Measurements from ENCODE around the gene ZNF638. TPM values are rescaled to one million over a fixed set of nuclear protein-coding genes. Genes with fewer than 3 reads are reported as not detected.

ZNF638 gene
- total RNA-seq, 4 donors from 2014 or later = 191 to 233 (median 215) TPM

DNA sequence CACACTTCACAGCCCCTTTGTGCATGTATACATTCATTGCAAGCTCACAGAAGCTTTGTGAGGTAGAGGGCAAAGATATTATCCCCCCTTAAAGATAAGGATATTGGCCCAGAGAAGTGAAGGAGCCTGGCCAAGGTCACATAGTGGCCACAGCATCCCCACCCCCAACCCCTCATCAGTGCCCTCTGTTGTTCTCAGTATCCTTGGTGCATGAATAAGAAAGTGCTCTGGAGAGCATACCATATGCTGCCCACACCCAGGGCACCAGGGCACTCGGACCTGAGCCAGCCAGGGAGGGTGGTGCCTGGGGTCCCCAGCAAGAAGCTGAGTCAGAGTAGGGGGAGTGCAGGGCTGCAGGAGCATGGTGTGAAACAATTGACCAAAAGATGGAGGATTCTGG lies 125.0 kb downstream of the ZNF638 start:
- TF ChIP-seq, protein P1, sequence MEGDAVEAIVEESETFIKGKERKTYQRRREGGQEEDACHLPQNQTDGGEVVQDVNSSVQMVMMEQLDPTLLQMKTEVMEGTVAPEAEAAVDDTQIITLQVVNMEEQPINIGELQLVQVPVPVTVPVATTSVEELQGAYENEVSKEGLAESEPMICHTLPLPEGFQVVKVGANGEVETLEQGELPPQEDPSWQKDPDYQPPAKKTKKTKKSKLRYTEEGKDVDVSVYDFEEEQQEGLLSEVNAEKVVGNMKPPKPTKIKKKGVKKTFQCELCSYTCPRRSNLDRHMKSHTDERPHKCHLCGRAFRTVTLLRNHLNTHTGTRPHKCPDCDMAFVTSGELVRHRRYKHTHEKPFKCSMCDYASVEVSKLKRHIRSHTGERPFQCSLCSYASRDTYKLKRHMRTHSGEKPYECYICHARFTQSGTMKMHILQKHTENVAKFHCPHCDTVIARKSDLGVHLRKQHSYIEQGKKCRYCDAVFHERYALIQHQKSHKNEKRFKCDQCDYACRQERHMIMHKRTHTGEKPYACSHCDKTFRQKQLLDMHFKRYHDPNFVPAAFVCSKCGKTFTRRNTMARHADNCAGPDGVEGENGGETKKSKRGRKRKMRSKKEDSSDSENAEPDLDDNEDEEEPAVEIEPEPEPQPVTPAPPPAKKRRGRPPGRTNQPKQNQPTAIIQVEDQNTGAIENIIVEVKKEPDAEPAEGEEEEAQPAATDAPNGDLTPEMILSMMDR (IDR thresholded peaks at IDR 0.05; ENCODE audit: low read depth) = no peak

DNA sequence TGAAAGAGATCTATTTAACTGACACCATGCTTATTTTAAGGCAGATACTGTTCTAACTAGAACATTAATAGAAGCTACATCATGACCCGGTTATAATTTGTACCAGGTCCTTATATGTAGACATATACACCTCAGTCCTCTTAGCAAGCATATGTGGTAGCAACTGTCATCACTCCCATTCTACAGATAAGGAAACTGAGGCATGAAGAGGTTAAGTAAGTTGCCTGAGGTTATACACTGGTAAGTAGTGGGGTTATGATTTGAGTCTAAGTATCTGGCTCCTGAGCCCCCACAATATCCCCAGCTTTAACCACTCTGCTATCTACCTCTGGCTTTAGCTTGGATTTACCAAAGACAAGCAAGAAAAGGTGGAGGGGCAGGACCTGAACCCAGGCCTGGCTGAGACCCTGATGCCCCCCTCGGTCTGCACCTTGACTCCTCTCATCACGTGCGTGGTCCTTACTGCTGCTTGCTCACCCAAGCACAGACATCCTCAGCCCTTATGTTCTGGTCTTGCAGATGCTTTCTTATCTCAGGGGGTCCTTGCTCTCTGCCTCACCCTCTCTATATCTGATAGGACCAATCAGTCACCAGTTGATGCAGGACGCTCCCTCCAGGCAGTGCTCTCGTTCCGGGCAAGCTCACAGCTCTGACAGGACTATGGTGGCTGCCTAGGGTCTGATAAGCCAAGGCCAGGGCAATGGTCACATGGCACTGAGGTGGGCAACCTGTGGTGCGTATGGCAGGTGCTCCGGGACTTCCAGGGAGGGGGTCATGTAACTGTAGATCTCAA lies 125.7 kb downstream of the ZNF638 start:
- TF ChIP-seq, protein P1 (IDR thresholded peaks at IDR 0.05; ENCODE audit: low read depth) = no peak

DNA sequence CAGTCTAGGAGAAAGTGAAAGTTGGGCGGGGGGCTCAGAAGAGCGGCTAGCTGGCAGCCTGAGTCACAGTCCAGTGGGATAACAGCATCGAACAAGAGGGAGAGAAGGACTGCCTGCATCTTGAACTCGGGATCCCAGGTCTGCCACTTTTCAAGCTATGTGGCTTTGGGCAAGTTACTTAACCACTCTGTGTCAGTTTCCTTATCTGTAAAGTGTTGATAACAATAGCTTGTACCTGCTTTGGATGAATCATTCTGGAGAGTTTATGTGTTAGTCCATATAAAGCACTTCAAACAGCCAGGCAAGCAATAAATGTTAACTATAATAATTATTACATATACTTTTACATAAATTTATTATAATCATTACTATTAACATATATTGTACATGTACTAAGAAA lies 126.3 kb downstream of the ZNF638 start:
- TF ChIP-seq, protein P1 (IDR thresholded peaks at IDR 0.05; ENCODE audit: low read depth) = no peak

- TF ChIP-seq, protein P1 (IDR thresholded peaks at IDR 0.05; ENCODE audit: low read depth) = no peak
These were observed 127.0 kb downstream of the ZNF638 start for GRCh38 chr2:71458413-71459083.

GRCh38 chr2:71459084-71459431 lies 127.5 kb downstream of the ZNF638 start:
- TF ChIP-seq, protein P1 (IDR thresholded peaks at IDR 0.05; ENCODE audit: low read depth) = no peak

GRCh38 chr2:71460056-71460455 lies 128.5 kb downstream of the ZNF638 start:
- TF ChIP-seq, protein P1 (IDR thresholded peaks at IDR 0.05; ENCODE audit: low read depth) = no peak

- TF ChIP-seq, protein P1 (IDR thresholded peaks at IDR 0.05; ENCODE audit: low read depth) = no peak
These were observed 129.2 kb downstream of the ZNF638 start for GRCh38 chr2:71460595-71461303.

Data from subcutaneous adipose tissue (tissue), 4 donors.